ENCODE measurements around the gene NFATC4.
"Not testable (repeated sequence)": the region's sequence is repeated elsewhere in the genome, so short reads cannot be mapped to it uniquely, and the experiment has no call there.

Gene NFATC4

GRCh38 chr14:24367514-24368211, at the start of gene NFATC4:
NFATC4 (plus strand) TSS chr14:24368184; CDS start chr14:24368341, 157 bp downstream.
- no peak for DNase-seq (ENCODE audit: low read depth in 2 of 2)

DNA sequence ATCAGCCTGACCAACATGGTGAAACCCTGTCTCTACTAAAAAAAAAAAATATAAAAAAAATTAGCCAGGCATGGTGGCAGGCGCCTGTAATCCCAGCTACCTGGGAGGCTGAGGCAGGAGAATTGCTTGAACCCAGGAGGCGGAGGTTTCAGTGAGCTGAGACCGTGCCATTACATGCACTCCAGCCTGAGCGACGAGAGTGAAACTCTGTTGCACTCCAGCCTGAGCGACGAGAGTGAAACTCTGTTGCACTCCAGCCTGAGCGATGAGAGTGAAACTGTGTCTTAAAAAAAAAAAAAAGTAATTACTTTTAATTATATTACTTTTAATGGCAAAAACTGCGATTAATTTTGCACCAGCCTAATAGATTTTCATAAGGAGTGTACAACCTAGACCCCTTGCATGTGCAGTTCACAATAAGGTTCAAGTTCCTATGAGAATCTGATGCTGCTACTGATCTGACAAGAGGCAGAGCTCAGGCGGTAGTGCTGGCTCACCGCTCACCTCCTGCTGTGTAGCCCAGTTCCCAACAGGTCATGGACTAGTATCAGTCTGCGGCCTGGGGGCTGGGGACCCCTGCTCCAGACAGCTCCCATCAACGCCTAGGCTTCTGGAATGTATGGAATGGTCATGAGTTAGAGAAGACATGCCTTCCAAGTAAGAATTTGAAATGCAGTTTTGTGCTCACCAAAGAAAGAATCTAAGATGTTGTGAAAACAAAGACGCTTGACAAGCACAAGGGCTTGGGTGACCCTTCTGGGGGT, 46.6 kb upstream of the NFATC4 start:
- DNase-seq (ENCODE audit: low read depth in 2 of 2): no peak

GRCh38 chr14:24322672-24323071, 45.3 kb upstream of the NFATC4 start:
- no peak for DNase-seq (ENCODE audit: low read depth in 2 of 2)

GRCh38 chr14:24323341-24323740, 44.6 kb upstream of the NFATC4 start:
- no peak for DNase-seq (ENCODE audit: low read depth in 2 of 2)

GRCh38 chr14:24324024-24324423, 44.0 kb upstream of the NFATC4 start:
- DNase-seq (ENCODE audit: low read depth in 2 of 2): no peak

DNA sequence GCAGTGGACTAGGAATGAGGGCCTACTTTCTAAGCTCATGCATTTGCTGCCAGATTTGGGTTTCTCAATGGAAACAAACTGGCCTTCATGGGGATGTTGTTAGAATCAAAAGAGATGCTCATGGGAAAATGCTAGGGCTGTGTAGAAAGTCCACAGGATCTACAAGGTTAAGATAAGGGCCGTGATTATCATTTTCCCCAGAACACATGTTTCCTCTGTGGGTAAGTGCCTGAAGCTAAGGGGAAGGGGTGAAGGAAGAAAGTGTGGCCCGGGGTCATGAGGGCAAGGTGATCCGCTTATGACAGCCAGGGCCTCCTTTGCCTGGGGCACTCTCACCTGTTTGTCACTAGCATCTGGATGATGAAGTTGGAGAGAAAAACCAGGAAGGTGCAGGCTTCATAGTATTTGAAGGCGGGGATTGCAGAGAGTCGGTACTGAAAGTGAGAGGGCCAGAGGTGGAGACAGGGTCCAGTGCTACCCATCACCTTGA, 42.9 kb upstream of the NFATC4 start:
- DNase-seq (ENCODE audit: low read depth in 2 of 2): no peak

DNA sequence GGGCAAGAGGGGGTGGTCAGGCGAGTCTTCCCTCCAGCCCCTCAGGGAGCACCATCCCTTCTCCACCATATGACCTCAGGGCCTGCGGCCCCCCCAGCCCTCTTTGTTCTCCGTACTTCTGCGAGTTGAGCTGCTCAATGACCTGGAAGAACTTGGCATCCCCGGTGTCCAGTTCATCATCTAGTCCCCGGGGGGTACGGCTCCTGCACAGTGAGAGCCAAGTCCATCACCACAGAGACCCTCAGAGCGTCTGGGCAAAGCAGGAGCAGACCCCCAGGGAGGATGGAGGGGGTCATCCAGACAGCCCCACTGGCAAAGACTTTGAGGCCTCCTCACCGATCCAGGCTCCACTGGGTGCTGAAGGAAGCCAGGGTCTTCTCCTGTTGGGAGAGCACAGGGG, 42.0 kb upstream of the NFATC4 start:
- DNase-seq (ENCODE audit: low read depth in 2 of 2): no peak

DNA sequence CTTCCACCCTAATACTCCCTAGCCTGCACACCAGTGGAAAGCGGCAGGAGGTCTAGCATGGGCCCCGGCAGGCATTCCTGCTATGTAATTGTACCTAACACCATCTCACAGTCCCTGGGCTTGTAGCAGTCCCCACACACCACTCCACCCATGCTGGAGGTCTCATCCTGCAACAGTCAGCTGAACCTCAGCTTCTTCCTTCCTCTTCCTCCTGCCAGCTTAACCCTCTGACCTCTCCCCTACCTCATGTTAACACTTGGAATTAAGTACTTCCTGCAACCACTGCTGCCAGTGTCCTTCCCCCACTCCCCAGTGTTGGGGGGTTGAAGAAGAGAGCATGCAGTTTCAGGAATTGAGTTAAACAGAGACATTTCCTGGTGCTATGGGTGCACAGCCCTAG, 40.7 kb upstream of the NFATC4 start:
- DNase-seq (ENCODE audit: low read depth in 2 of 2): no peak

- not testable (repeated sequence) for DNase-seq (ENCODE audit: low read depth in 2 of 2)
Measured at GRCh38 chr14:24327914-24328313, 40.1 kb upstream of the NFATC4 start.

DNA sequence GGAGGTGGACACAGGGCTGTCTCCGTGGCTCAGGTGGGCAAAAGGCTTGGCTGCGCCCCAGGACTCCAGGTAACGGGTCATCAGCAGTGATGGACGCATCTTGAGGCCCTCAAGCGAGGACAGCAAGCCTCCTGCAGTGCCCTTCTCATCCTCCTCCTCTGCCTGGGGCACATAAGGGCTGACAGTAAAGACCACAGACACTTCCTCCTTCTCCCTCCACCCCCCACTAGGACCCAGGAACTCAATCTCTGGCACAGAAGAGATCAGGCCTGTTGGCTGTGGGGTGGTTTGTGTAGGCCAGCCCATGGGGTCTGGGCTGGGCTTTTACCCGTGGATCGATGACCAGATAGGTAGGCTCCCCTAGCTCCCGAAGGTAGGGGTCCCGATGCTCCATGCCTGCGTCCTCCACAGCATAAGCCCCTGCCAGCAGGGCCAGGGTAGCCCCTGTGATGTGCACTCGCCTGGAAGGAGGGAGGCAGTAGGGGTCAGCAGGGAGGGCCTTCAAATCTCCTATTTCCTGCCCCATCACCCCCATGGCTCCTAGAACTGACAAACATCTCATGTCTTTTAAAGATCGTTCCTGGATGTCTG, 38.8 kb upstream of the NFATC4 start:
- no peak for DNase-seq (ENCODE audit: low read depth in 2 of 2)

DNA sequence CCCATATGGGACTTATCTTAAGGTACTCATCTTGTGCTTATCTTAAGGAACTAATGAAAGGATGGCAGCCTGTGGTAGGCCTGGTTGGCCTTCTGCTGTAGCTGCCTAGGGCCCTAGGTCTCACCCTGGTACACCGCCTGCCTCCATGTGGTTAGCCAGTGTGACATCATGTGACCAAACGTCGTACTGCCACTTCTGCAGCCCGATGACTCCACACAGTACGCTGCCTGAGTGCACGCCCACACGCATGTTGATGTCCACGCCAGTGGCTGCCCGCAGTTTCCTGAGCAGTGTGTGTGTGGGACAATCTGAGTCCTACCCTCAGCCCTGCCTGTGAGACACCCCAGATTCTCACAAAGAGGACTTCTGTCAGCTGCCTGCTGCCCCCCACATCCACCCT, 38.2 kb upstream of the NFATC4 start:
- peak; percentile 54 to 56 for DNase-seq (ENCODE audit: low read depth in 2 of 2)

- DNase-seq (ENCODE audit: low read depth in 2 of 2): no peak
Measured at GRCh38 chr14:24330973-24331674, 36.9 kb upstream of the NFATC4 start.

DNA sequence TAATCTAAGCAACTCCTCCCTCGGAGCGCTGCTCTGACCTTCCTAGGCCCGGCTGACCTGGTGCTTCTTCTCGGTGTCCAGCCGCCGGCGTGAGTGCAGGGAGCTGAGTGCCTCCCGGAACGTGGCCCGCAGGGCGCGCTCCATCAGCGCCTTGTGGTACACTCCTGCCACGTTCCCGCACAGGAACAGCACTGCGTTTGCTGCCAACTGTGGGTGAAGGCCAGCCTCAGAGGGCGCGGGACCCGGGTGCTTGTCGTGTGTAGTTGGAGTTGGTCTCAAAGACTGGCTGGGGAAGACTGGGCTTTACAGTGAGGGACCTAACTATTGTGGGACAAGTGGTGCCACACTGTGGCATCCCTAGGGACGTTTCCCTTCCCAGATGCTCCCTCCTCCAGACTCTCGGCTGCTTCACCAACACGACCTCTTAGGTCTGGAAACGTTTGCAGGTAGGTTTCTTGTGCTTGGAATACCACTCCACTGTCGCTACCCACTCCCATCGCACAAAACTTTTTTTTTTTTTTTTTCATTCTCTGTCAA, 36.2 kb upstream of the NFATC4 start:
- DNase-seq (ENCODE audit: low read depth in 2 of 2): no peak

DNA sequence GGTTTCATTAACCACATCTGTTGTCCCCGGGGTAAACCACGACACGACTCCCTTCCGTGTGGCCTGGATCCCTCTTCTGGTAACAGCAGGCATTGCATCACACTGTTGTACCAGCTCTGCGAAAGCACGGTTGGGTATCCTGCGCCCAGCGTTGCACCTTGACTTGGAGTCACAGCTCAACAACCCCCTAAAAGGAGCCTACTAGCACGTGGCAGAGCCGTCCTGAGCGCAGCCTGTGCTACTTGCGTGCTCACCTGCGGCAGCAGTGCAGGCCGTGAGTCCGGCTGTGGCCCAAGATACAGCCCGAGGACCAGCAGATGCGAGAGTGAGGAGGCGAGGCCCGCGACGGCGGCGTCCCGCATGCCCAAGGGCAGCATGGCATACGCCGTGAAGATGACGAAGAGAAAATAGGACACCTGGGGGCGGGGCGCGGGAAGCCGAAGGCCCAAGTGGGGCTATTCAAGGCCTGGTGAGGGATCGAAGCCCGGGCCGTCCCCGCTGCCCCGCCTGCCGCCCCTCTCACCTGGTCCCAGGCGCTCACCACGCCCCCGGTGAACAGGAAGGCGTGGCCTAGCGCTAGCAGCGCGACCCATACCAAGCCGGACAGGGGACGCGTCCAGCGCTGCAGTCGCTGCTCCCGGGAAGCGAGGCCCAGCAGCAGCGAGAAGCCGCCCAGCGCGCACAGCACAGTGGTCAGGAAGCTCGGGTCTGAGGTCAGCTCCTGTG, 35.6 kb upstream of the NFATC4 start:
- peak; percentile 55 to 69 for DNase-seq (ENCODE audit: low read depth in 2 of 2)

DNA sequence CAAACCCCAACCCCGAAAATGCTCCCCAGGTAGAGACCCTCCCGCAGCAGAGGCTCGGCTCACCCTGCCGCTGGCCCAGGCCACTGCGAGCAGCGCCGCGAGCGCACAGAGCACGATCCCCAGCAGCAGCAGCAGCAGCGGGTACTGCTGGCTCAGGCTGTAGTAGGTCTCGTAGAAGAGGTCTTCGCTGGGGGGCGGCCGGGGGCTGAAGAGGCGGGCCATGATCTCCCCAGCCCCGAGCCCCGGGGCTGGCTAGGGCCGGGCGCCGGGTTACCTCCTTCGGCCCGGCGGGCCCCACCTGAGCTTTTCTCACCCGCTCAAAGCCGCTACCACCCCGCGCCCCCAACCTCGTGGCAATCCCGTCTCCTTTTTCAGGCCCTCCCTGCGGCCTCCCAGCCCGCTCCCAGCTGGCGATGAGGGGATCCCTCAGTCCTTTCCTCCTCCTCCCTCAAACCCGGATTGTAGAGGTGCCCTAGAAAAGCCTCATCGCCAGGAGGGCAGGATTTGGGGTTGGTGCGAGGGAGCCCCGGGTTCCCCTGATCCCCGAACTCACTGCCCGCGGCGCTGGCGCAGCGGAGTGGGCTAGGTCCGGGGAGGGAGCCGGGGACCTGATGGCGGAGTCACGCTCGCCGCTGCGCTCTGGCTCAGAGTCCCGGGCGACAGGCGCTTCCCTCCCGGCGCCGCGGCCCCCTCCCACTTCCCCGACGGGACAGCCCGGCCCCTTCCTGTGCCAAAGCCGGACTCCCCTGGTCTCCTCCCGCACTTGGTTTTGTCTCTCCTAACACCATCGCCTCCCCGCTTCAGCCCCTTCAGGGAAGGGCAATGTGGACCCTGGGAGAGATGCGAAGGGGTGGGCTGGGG, 33.3 kb upstream of the NFATC4 start, which contains the start of gene ADCY4:
Gene ADCY4, minus strand, starts transcription at position 641 of the 861 bp plus-strand sequence. Its CDS starts 419 bp downstream, at position 222.
- DNase-seq (ENCODE audit: low read depth in 2 of 2): no peak

DNA sequence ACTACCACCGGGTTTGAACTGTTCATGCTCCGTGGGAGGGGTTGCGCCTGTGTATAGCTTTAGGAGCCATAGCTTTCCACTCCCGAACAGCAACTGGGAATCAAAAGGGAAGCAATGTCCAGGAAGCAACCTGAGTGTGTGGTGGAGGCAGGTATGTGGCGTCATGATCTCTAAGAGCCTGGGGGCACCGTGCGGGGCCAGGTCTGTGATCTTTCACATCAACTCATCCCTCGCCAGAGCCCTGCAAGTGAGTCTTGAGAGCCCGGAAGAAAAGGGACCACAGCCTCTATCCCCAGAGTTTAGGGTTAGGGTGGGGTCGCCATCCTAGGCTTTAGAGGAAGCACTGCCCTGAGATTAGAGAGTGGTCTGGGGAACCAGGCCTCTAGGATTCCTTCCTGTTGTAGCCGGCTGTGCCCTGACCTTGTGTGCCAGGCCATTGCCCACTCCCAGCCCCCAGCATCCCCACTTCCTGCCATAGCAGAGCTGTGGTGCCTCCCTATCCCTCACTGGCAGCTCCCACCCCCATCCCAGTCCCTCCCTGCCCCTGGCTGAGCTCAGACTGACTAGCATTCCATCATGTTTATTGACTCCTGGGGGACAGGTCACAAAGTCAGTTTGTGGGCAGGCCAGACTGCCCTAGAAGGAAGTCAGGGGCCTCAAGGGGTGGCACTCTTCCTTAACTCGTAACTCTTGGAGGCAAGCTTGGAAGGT, 32.4 kb upstream of the NFATC4 start:
- DNase-seq (ENCODE audit: low read depth in 2 of 2): no peak

- no peak for DNase-seq (ENCODE audit: low read depth in 2 of 2)
Measured at GRCh38 chr14:24337144-24337823, 30.7 kb upstream of the NFATC4 start.

- DNase-seq (ENCODE audit: low read depth in 2 of 2): no peak
Measured at GRCh38 chr14:24337824-24338175, 30.2 kb upstream of the NFATC4 start.

GRCh38 chr14:24338843-24339242, 29.1 kb upstream of the NFATC4 start:
- DNase-seq (ENCODE audit: low read depth in 2 of 2): no peak

All from stimulated activated CD8-positive, alpha-beta memory T cell treated with anti-CD3 and anti-CD28 coated beads, Interleukin-2, amount 100 ng/mL, for 1 hour (primary cell).